Parathyroid adenoma (tissue), 2 donors: ENCODE data around the gene CD3D.
A peak's percentile ranks its signal among the peaks of the same experiment; 100 is the strongest.

ENCODE experiments used
- H2AFZ ChIP-seq: fragments of 300-600 bp; sonication (generic); one replicate; pipeline ENCODE4 v1.7.0; 2017; ENCODE audit warnings: antibody characterized with exemption, mild to moderate bottlenecking
- H3K27ac ChIP-seq: fragments of 300-600 bp; sonication (generic); one replicate; pipeline ENCODE4 v1.7.0; 2017
- H3K27me3 ChIP-seq: fragments of 300-600 bp; sonication (generic); one replicate; pipeline ENCODE4 v1.7.0; 2017; ENCODE audit warnings: low read length; ENCODE audit not compliant: control insufficient read depth, insufficient read depth
- H3K36me3 ChIP-seq: fragments of 300-600 bp; sonication (generic); one replicate; pipeline ENCODE4 v1.7.0; 2017; ENCODE audit warnings: low read length; ENCODE audit not compliant: control insufficient read depth, insufficient read depth
- H3K4me1 ChIP-seq: fragments of 300-600 bp; sonication (generic); one replicate; pipeline ENCODE4 v1.7.0; 2017; ENCODE audit warnings: control low read depth
- H3K4me2 ChIP-seq: fragments of 300-600 bp; sonication (generic); one replicate; pipeline ENCODE4 v1.7.0; 2017; ENCODE audit warnings: low read length
- H3K4me3 ChIP-seq: fragments of 300-600 bp; sonication (generic); one replicate; pipeline ENCODE4 v1.7.0; 2017; ENCODE audit warnings: low read depth, low read length
- H3K79me2 ChIP-seq: fragments of 300-600 bp; sonication (generic); one replicate; pipeline ENCODE4 v1.7.0; 2017; ENCODE audit warnings: control low read depth
- H3K9ac ChIP-seq: fragments of 300-600 bp; sonication (generic); one replicate; pipeline ENCODE4 v1.7.0; 2017; ENCODE audit warnings: mild to moderate bottlenecking
- H3K9me3 ChIP-seq: fragments of 300-600 bp; sonication (generic); one replicate; pipeline ENCODE4 v1.7.0; 2017; ENCODE audit warnings: low read length; ENCODE audit not compliant: control insufficient read depth
- TF ChIP-seq, protein P1 (sequence below): fragments of 300-600 bp; sonication (generic); IDR thresholded peaks from one replicate; pipeline ENCODE4 v1.7.0; 2017; ENCODE audit warnings: antibody characterized with exemption, mild to moderate bottlenecking
- donor health status: primary hyperparathyroidism.

CD3D gene

DNA sequence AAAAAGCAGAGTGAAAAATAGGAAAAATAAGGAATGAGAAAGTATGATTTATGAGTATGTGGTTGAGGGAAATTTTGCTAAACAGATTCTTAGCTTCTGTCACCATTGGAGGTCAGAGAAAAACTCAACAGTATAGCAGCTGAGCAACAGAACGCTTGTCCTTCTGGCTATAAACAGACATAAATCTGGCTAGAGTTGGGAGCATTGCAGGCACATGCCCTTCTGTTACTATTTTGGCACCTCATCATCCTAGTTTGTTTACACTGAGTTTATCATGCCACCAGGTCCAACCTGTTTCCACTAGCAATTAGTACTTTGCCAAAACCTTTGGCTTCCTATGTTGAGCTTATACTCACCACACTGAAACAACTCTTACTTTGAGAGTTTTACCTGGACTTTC is 23.8 kb upstream of the CD3D start:
- Histone ChIP-seq H2AFZ (no peak overlapping the region), H3K9me3 (no peaks in the 10 kb centered on the region), H3K27ac (no peak overlapping the region), H3K27me3 (no peaks in the 10 kb centered on the region), H3K36me3 (no peaks in the 10 kb centered on the region), H3K79me2 (peaks cover 4% of the 10 kb centered on the region), H3K4me1 (no peaks in the 10 kb centered on the region), H3K9ac (no peak overlapping the region), H3K4me3 (no peak overlapping the region), H3K4me2 (no peak overlapping the region)
- TF ChIP-seq, protein P1, sequence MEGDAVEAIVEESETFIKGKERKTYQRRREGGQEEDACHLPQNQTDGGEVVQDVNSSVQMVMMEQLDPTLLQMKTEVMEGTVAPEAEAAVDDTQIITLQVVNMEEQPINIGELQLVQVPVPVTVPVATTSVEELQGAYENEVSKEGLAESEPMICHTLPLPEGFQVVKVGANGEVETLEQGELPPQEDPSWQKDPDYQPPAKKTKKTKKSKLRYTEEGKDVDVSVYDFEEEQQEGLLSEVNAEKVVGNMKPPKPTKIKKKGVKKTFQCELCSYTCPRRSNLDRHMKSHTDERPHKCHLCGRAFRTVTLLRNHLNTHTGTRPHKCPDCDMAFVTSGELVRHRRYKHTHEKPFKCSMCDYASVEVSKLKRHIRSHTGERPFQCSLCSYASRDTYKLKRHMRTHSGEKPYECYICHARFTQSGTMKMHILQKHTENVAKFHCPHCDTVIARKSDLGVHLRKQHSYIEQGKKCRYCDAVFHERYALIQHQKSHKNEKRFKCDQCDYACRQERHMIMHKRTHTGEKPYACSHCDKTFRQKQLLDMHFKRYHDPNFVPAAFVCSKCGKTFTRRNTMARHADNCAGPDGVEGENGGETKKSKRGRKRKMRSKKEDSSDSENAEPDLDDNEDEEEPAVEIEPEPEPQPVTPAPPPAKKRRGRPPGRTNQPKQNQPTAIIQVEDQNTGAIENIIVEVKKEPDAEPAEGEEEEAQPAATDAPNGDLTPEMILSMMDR, result no peak

DNA sequence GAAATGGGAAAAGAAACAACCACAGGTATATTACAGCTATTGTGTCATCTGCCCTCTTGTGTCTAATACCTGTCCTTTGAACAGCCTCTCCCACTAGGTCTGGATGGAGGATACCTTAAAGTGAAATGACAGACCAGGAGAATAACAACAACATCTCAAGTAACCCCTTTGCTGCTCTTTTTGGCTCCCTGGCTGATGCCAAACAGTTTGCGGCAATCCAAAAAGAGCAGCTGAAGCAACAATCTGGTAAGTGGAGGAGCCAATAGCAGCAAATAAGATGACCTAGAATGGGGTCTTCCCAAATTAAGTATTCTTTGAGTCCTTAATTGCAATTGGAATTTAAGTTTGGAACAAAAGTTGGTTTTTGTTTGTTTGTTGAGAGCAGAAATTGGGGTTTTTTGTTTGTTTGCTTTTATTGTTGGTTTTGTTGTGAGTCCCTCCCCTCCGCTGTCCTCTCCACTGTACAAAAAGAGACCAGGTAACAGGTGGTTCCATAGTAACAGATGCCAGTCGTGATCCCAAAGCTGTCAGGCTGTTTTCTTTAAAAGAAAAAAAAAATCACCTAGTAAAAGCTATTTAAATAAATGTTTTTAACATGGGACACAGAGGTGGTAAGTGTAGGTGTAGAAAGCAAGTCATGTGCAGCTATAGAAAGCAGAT is 22.6 kb upstream of the CD3D start:
- Histone ChIP-seq H3K4me2 (no peak overlapping the region), H2AFZ (no peak overlapping the region), H3K9me3 (no peaks in the 10 kb centered on the region), H3K27me3 (no peaks in the 10 kb centered on the region), H3K9ac (no peak overlapping the region), H3K27ac (no peak overlapping the region), H3K4me3 (no peak overlapping the region), H3K79me2 (peaks cover 8% of the 10 kb centered on the region), H3K4me1 (no peaks in the 10 kb centered on the region), H3K36me3 (no peaks in the 10 kb centered on the region)
- TF ChIP-seq, protein P1, result no peak

GRCh38 chr11:118359295-118359958 is 16.9 kb upstream of the CD3D start, which contains the start of gene UBE4A:
TSS of gene UBE4A (plus strand) at chr11:118359600. CDS start at chr11:118365081, 5,481 bp downstream.
- Histone ChIP-seq H3K9me3 (no peaks in the 10 kb centered on the region), H3K27me3 (no peaks in the 10 kb centered on the region), H3K4me1 (no peaks in the 10 kb centered on the region), H3K27ac (peak within 1 kb of the TSS; percentile 53), H3K4me2 (peak within 1 kb of the TSS; percentile 81), H3K9ac (peak within 1 kb of the TSS; percentile 19), H2AFZ (peak within 1 kb of the TSS; percentile 90), H3K79me2 (peaks cover 12% of the 10 kb centered on the region), H3K4me3 (peak within 1 kb of the TSS; percentile 94), H3K36me3 (no peaks in the 10 kb centered on the region)
- TF ChIP-seq, protein P1, result no peak

DNA sequence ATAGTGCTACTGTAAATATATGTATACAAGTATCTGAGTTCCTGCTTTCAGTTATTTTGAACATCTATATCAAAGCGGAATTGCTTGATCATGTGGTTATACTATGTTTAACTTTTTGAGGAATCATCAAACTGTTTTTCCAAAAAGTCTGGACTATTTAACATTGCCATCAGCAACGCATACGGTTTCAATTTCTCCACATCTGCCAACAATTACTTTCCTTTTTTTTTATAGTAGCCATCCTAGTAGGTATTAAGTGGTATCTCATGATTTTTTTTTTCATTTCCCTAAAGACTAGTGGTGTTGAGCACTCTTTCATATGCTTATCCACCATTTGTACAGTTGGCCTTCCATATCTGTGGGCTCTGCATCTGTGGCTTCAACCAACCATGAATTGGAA is 15.6 kb upstream of the CD3D start:
- peaks cover 8% of the 10 kb centered on the region for H3K79me2 ChIP-seq
- H3K9me3 ChIP-seq, result no peaks in the 10 kb centered on the region
- no peaks in the 10 kb centered on the region for H3K36me3 ChIP-seq
- no peak overlapping the region for H2AFZ ChIP-seq
- H3K9ac ChIP-seq, result no peak overlapping the region
- H3K4me1 ChIP-seq, result no peaks in the 10 kb centered on the region
- H3K4me3 ChIP-seq, result no peak overlapping the region
- H3K27ac ChIP-seq, result no peak overlapping the region
- TF ChIP-seq, protein P1, result no peak
- no peak overlapping the region for H3K4me2 ChIP-seq
- H3K27me3 ChIP-seq, result no peaks in the 10 kb centered on the region
